GM23338 (cell line): ENCODE data around the gene MAN1B1. TPM values are rescaled to one million over a fixed set of nuclear protein-coding genes. Genes with fewer than 3 reads are reported as not detected.

ENCODE experiments used
- ATAC-seq: fragments of 200-7000 bp; cut with Tn5 transposase; 3 replicates; pipeline ENCODE4 v1.9.1; 2020
- DNase-seq: peaks from one replicate; pipeline ENCODE4 v3.0.0-alpha.2; 2015; ENCODE audit warnings: low spot score
- H2AFZ ChIP-seq: fragments of 200-600 bp; sonication (generic); 2 replicates; pipeline ENCODE4 v1.8.0; 2016; ENCODE audit warnings: antibody characterized with exemption, mild to moderate bottlenecking, moderate library complexity
- H3F3A ChIP-seq: fragments of 200-600 bp; sonication (generic); replicated peaks from 2 replicates; pipeline ENCODE4 v1.8.0; 2017; ENCODE audit warnings: antibody characterized with exemption, mixed run types, low read depth
- H3K27ac ChIP-seq: fragments of 200-600 bp; sonication (generic); 2 replicates; pipeline ENCODE4 v1.6.1; 2016; ENCODE audit warnings: low read depth
- H3K27me3 ChIP-seq: fragments of 200-600 bp; sonication (generic); 2 replicates; pipeline ENCODE4 v1.8.0; 2016; ENCODE audit warnings: mild to moderate bottlenecking, mixed run types, moderate library complexity; ENCODE audit not compliant: insufficient read depth
- H3K36me3 ChIP-seq: fragments of 200-600 bp; sonication (generic); 2 replicates; pipeline ENCODE4 v1.8.0; 2016; ENCODE audit warnings: mild to moderate bottlenecking; ENCODE audit not compliant: insufficient read depth
- H3K4me1 ChIP-seq: fragments of 200-600 bp; sonication (generic); 2 replicates; pipeline ENCODE4 v1.8.0; 2016; ENCODE audit warnings: mild to moderate bottlenecking, moderate library complexity; ENCODE audit not compliant: insufficient read depth
- H3K4me2 ChIP-seq: fragments of 200-600 bp; sonication (generic); 2 replicates; pipeline ENCODE4 v1.7.1; 2017; ENCODE audit warnings: mixed run types
- H3K4me3 ChIP-seq: fragments of 200-600 bp; sonication (generic); 2 replicates; pipeline ENCODE4 v1.6.1; 2016; ENCODE audit warnings: mixed run types
- H3K79me2 ChIP-seq: fragments of 200-600 bp; sonication (generic); replicated peaks from 2 replicates; pipeline ENCODE4 v1.8.0; 2017; ENCODE audit warnings: mild to moderate bottlenecking; ENCODE audit not compliant: insufficient read depth
- H3K9me2 ChIP-seq: fragments of 200-600 bp; sonication (generic); 2 replicates; pipeline ENCODE4 v1.8.0; 2017; ENCODE audit not compliant: insufficient read depth
- H4K20me1 ChIP-seq: fragments of 200-600 bp; sonication (generic); replicated peaks from 2 replicates; pipeline ENCODE4 v1.8.0; 2017; ENCODE audit warnings: mild to moderate bottlenecking; ENCODE audit not compliant: insufficient read depth
- H3K27ac Mint-ChIP-seq: 2 replicates; pipeline ENCODE4 v1.8.0; 2020; ENCODE audit warnings: inconsistent platforms, mild to moderate bottlenecking, moderate library complexity, mixed read lengths
- H3K27me3 Mint-ChIP-seq: 3 replicates; pipeline ENCODE4 v1.8.0; 2022; ENCODE audit warnings: low read depth, mild to moderate bottlenecking, moderate library complexity, mixed read lengths, inconsistent platforms; ENCODE audit not compliant: insufficient read depth, poor library complexity
- H3K36me3 Mint-ChIP-seq: 3 replicates; pipeline ENCODE4 v1.8.0; 2021; ENCODE audit warnings: low read depth, mild to moderate bottlenecking, inconsistent platforms, moderate library complexity, mixed read lengths
- H3K4me1 Mint-ChIP-seq: 3 replicates; pipeline ENCODE4 v1.8.0; 2020; ENCODE audit warnings: mild to moderate bottlenecking, inconsistent platforms, mixed read lengths
- H3K4me3 Mint-ChIP-seq: 3 replicates; pipeline ENCODE4 v1.8.0; 2021; ENCODE audit warnings: moderate library complexity, mild to moderate bottlenecking, inconsistent platforms, mixed read lengths
- H3K9me3 Mint-ChIP-seq: 3 replicates; pipeline ENCODE4 v1.8.0; 2020; ENCODE audit warnings: moderate library complexity, mild to moderate bottlenecking, inconsistent platforms, mixed read lengths
- CREB1 ChIP-seq: fragments of 250-450 bp; sonication (Bioruptor Pico); IDR thresholded peaks from 2 replicates; pipeline ENCODE4 v1.5.0; 2020; ENCODE audit warnings: low read depth, mild to moderate bottlenecking, moderate library complexity
- CTCF ChIP-seq, 2 experiments: fragments of 200-600 bp in 1 of 2; sonication (generic) in 1 of 2; conservative IDR thresholded peaks; 2 replicates each; pipeline versions ENCODE4 v1.5.1 to v1.6.1; 2016 to 2017; ENCODE audit warnings: antibody characterized with exemption in 2 of 2, low read depth in 2 of 2, mild to moderate bottlenecking in 2 of 2, moderate library complexity in 1 of 2
- NANOG ChIP-seq: IDR thresholded peaks from 2 replicates; pipeline ENCODE4 v1.6.1; 2016; ENCODE audit warnings: antibody characterized with exemption, borderline replicate concordance
- POLR2AphosphoS5 ChIP-seq: IDR thresholded peaks from 2 replicates; pipeline ENCODE4 v1.6.1; 2016; ENCODE audit warnings: antibody characterized with exemption, low read depth
- ZNF114 ChIP-seq: fragments of 250-450 bp; sonication (Bioruptor Pico); IDR thresholded peaks from 2 replicates; pipeline ENCODE4 v1.5.0; 2020; ENCODE audit warnings: mild to moderate bottlenecking, moderate library complexity
- polyA plus RNA-seq: library from polyadenylated mRNA; unstranded; fragments of >200 nt; fragmentation: Nextera tagmentation; extraction: Ambion mirVana; gene quantifications from 2 replicates; pipeline ENCODE4 v1.2.1, GENCODE V29; 2016
- total RNA-seq: library from RNA; depleted of rRNA; stranded (reverse); fragments of >200 nt; shearing (Covaris generic); gene quantifications from 2 replicates; pipeline ENCODE4 v1.2.3, GENCODE V29; 2014

Gene MAN1B1
- total and polyA plus RNA-seq, 2 experiments from 2014 or later = 15.7 to 39.9 TPM

- Mint-ChIP-seq H3K9me3 (no peaks in the 10 kb centered on the region), H3K36me3 (no peaks in the 10 kb centered on the region), H3K4me3 (peak overlapping the region; percentile 16; the same call in 1 of the 3 replicates), H3K27me3 (peaks cover 56% of the 10 kb centered on the region), H3K4me1 (peaks cover 6% of the 10 kb centered on the region; the same call in 1 of the 3 replicates), H3K27ac (no peak overlapping the region)
- Histone ChIP-seq H3K27ac (no peak overlapping the region), H3K4me3 (peak overlapping the region; percentile 26; the same call in 1 of the 2 replicates), H3K9me2 (no peaks in the 10 kb centered on the region), H3K79me2 (peaks cover 7% of the 10 kb centered on the region; the same call in 1 of the 2 replicates), H3K36me3 (no peaks in the 10 kb centered on the region), H3K4me1 (peaks cover 7% of the 10 kb centered on the region; the same call in 1 of the 2 replicates), H3K4me2 (peak overlapping the region; percentile 38; the same call in 1 of the 2 replicates), H2AFZ (no peak overlapping the region), H3F3A (0 out of 2 replicates have a peak, but pooled peaks cover 2% of the 10 kb centered on the region), H4K20me1 (no peaks in the 10 kb centered on the region; the same call in 1 of the 2 replicates), H3K27me3 (peaks cover 56% of the 10 kb centered on the region)
- TF ChIP-seq ZNF114 (no peak), POLR2AphosphoS5 (no peak), CTCF (conservative IDR thresholded peaks at IDR 0.05; ENCODE audit: low read depth in 2 of 2) (0 out of 4 replicates have a peak, but pooled peaks of 1 of the 2 experiments have one; percentile 1), NANOG (no peak)
- ATAC-seq (peak; percentile 9), DNase-seq (peak; percentile 74)
Observed at GRCh38 chr9:137048655-137049543, 37.9 kb upstream of the MAN1B1 start.

DNA sequence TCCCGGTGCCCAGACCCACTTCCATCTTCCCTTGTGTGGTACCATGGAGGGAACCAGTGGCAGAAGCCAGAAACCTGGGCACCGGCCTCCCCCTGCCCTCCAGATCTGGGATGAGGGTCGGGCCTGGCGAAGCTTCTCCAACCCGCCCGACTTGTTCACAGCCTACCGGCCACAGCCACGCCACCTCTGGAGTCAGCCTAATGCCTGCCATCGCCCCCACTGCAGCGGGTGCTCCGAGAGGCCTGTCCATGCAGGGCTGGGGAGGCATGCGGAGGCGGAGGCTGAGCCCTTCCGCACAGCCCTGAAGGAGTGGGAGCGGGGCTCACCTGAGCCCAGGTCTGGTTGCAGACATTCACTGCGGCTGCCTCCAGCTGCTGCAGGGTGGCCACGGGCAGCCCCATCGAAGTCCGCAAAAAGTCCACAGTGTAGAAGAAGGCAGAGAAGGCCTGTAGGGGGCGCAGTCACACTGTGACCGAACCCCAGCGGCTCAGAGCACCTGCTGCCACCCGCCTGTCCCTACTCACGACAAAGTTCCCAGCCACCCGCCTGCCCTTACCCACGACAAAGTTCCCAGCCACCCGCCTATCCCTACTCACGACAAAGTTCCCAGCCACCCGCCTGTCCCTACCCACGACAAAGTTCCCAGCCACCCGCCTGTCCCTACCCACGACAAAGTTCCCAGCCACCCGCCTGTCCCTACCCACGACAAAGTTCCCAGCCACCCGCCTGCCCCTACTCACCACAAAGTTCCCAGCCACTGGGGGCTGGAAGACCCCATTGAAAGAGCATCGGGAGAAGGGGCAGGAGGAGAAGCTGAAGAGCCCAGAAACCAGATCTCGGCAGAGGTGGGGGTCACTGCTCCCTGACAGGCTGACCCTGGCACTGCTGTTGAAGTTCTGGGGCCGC is 37.0 kb upstream of the MAN1B1 start:
- peaks cover 6% of the 10 kb centered on the region; the same call in 1 of the 3 replicates for H3K4me1 Mint-ChIP-seq
- peaks cover 56% of the 10 kb centered on the region for H3K27me3 Mint-ChIP-seq
- peak; percentile 25 for ATAC-seq

More for the DNA sequence above, 37.0 kb upstream of the MAN1B1 start:
- H3K4me3 ChIP-seq = no peak overlapping the region
- no peak overlapping the region for H3K27ac ChIP-seq
- H3K4me2 ChIP-seq = no peak overlapping the region
- peaks cover 58% of the 10 kb centered on the region for H3K27me3 ChIP-seq
- TF ChIP-seq CTCF (conservative IDR thresholded peaks at IDR 0.05; ENCODE audit: low read depth in 2 of 2) (peak; percentile 48 to 78), CREB1 (no peak)
- H3K4me1 ChIP-seq = peaks cover 5% of the 10 kb centered on the region; the same call in 1 of the 2 replicates
- H2AFZ ChIP-seq = no peak overlapping the region
- Mint-ChIP-seq H3K9me3 (no peaks in the 10 kb centered on the region), H3K4me3 (peak overlapping the region; percentile 16; the same call in 1 of the 3 replicates), H3K27ac (no peak overlapping the region), H3K36me3 (no peaks in the 10 kb centered on the region)
- H3K9me2 ChIP-seq = no peaks in the 10 kb centered on the region
- H3F3A ChIP-seq = 0 out of 2 replicates have a peak, but pooled peaks cover 2% of the 10 kb centered on the region
- DNase-seq = peak; percentile 90
- H3K36me3 ChIP-seq = no peaks in the 10 kb centered on the region
- H4K20me1 ChIP-seq = no peaks in the 10 kb centered on the region; the same call in 1 of the 2 replicates
- 0 out of 2 replicates have a peak, but pooled peaks cover 3% of the 10 kb centered on the region for H3K79me2 ChIP-seq
